Kidney epithelial cell (primary cell): ENCODE measurements around the gene SPSB4. TPM values are rescaled to one million over a fixed set of nuclear protein-coding genes. Genes with fewer than 3 reads are reported as not detected.

Source experiments
- DNase-seq: peaks from one replicate; pipeline ENCODE4 v3.0.0-alpha.2; 2010; ENCODE audit warnings: low read depth
- H3K27me3 ChIP-seq: 2 replicates; pipeline ENCODE4 v1.6.0; 2011; ENCODE audit warnings: low read length; ENCODE audit not compliant: control insufficient read depth, insufficient read depth
- H3K36me3 ChIP-seq: 2 replicates; pipeline ENCODE4 v1.5.1; 2011; ENCODE audit warnings: low read length; ENCODE audit not compliant: control insufficient read depth, insufficient read depth
- H3K4me3 ChIP-seq: 2 replicates; pipeline ENCODE4 v1.5.1; 2011; ENCODE audit warnings: low read depth, mild to moderate bottlenecking, control low read depth, low read length
- CTCF ChIP-seq: IDR thresholded peaks from 2 replicates; pipeline ENCODE4 v1.5.1; 2011; ENCODE audit warnings: mild to moderate bottlenecking, moderate library complexity, low read length, control low read depth, inconsistent platforms; ENCODE audit not compliant: insufficient read depth, poor library complexity, severe bottlenecking
- total RNA-seq: library from RNA; depleted of rRNA; stranded (reverse); fragments of >200 nt; gene quantifications from 2 replicates; pipeline ENCODE4 v1.2.3, GENCODE V29; 2015

The SPSB4 gene
- total RNA-seq, 1 donor from 2014 or later, result 0.67 TPM

- TF ChIP-seq CTCF, result no peak
- no peak for DNase-seq
- Histone ChIP-seq H3K36me3 (no peaks in the 10 kb centered on the region), H3K4me3 (no peak overlapping the region), H3K27me3 (peaks cover 3% of the 10 kb centered on the region)
Observed at GRCh38 chr3:141064255-141064926, 13.2 kb downstream of the SPSB4 start.

GRCh38 chr3:141065258-141065657 is 14.1 kb downstream of the SPSB4 start:
- H3K27me3 ChIP-seq, result peaks cover 3% of the 10 kb centered on the region
- no peaks in the 10 kb centered on the region for H3K36me3 ChIP-seq
- H3K4me3 ChIP-seq, result no peak overlapping the region
- TF ChIP-seq CTCF, result no peak
- DNase-seq, result no peak

GRCh38 chr3:141065841-141066805 is 15.0 kb downstream of the SPSB4 start:
- no peak for TF ChIP-seq CTCF
- H3K27me3 ChIP-seq, result peaks cover 3% of the 10 kb centered on the region
- no peak overlapping the region for H3K4me3 ChIP-seq
- DNase-seq, result no peak
- H3K36me3 ChIP-seq, result no peaks in the 10 kb centered on the region

- no peak for TF ChIP-seq CTCF
- peaks cover 3% of the 10 kb centered on the region for H3K27me3 ChIP-seq
- H3K4me3 ChIP-seq, result no peak overlapping the region
- DNase-seq, result no peak
- H3K36me3 ChIP-seq, result no peaks in the 10 kb centered on the region
Observed at GRCh38 chr3:141067206-141067974, 16.2 kb downstream of the SPSB4 start.

- TF ChIP-seq CTCF, result no peak
- no peak for DNase-seq
- no peaks in the 10 kb centered on the region for H3K36me3 ChIP-seq
- H3K27me3 ChIP-seq, result no peaks in the 10 kb centered on the region
- no peak overlapping the region for H3K4me3 ChIP-seq
Observed at GRCh38 chr3:141070229-141070628, 19.1 kb downstream of the SPSB4 start.
